Right forelimb (tissue), 1 donor: Measurements from ENCODE around the gene TTI1.
A peak's percentile ranks its signal among the peaks of the same experiment; 100 is the strongest.

Experiments
- DNase-seq: peaks from one replicate; pipeline ENCODE4 v3.0.0-alpha.2; 2018

Gene TTI1

GRCh38 chr20:38033330-38034107 is at the start of gene TTI1, which contains the start of gene RPRD1B:
Gene TTI1, minus strand, starts transcription at chr20:38033456. Its CDS starts 19,640 bp downstream, at chr20:38013816.
Gene RPRD1B, plus strand, starts transcription at chr20:38033746. Its CDS starts 202 bp downstream, at chr20:38033948.
- peak; percentile 97 for DNase-seq

DNA sequence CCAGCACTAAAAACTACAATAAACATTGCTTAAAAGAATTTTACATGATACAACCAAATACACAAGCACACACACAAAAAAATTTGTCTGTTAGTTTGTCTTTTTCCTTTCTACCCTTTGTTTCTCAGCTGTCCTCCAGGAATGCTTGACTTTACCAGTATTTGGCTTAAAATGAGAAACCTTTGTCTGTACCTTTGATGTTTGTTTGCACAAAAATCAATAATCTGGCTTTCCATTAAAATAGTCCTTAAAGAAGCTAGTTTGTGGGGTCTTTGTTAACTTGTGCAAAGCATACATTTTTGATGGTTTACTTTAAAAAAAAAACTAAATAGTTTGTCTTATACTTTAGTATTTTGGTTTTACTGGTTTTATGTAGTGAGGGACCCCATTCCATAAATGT is 49.6 kb upstream of the TTI1 start:
- DNase-seq = no peak

DNA sequence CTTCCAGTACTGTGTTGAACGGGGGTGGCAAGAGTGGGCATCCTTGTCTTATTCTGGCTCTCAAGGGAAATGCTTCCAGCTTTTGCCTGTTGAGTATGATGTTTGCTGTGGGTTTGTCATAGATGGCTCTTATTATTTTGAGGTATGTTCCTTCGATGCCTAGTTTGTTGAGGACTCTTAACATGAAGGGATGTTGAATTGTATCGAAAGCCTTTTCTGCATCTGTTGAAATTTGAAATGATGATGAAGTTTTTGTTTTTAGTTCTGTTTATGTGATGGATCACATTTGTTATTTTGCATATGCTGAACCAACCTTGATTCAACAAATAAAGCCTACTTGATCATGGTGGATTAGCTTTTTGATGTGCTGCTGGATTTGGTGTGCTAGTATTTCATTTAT is 48.3 kb upstream of the TTI1 start:
- DNase-seq = no peak

DNA sequence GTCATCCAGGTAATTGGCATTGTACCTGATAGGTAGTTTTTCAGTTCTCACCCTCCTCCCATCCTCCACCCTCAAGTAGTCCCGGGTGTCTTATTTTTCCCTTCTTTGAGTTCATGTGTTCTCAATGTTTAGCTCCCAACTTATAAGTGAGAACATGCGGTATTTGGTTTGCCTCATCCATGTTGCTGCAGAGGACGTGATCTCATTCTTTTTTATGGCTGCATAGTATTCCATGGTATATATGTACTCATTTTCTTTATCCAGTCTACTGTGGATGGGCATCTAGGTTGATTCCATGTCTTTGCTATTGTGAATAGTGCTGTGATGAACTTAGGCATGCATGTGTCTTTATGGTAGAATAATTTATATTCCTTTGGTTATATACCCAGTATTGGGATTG is 46.1 kb upstream of the TTI1 start:
- no peak for DNase-seq

- no peak for DNase-seq
Measured at GRCh38 chr20:38078084-38078483, 44.8 kb upstream of the TTI1 start.

DNA sequence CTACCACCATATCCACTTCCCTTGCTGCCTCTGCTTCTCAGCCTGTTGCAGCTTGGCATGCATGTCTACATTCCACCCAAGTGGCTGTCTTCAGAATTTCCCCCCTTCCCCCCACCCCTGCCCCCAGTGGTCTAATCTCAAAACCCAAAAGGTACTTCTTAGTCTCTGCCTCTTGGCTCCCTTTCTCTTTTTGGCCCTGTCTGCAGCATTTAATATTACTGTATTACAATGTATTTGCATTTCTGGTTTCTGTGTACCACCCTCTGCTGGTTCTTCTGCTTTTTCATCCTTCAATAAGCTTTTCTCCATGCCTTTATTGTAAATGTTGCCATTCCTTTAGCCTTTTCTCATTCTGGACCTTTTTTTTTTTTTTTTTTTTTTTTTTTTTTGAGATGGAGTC is 43.3 kb upstream of the TTI1 start:
- no peak for DNase-seq

DNA sequence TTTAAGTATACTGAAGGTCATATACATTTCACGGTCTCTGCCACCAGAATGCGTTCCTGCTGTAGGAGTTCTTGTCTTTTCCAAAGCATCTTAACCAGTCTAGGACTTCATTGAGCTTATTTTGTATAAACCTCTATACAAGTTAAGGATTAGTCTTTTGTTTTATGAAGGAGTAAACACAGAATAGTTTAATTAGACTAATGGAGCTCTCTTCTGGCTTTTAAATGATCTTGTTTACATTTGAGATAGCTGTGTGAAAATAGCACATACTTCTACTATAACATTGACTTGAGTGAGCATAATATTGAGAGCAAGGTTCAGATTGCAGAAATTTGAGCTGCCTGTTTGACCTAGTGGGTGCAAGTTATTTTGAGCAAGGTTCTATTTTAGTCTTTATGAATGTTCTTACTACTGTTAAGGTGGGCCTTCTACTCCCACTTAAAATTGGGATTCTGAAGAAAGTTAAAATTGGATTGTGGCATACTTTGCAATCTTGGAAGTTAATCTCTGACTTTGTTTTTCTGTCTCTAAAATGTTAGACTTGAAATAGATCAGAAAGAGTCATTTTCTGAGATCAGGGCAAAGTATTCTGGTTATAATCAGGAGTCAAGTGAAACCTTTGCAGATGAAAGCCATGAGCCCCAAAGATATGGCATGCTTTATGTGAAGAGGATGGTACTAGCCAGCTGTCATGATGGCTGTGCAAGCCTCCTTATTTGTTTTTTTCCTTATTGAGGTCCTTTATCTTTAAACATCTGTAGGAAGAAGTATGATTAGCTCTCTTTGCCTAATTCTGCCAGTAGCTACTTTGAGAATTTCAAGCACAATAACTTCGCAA is 42.1 kb upstream of the TTI1 start:
- DNase-seq = no peak

GRCh38 chr20:38073307-38074071 is 40.2 kb upstream of the TTI1 start:
- peak; percentile 58 for DNase-seq

DNA sequence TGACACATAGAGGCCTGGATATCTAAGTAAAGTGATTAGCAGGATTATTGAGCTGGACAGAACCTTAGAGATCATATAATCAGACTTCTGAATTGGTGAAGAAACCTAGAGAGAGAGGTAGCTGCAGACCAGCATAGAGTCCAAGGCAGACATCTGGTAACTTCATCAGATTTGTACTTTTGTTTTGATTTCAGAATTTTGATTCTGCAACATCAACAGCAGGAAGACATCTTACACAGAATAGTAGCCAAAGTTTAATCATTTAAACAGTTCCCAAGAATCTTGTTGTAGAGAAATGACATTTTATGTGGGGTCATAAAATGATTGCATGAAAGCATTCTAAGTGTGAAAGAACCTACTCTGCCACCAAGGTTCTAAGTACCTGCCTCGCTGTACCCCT is 39.6 kb upstream of the TTI1 start:
- no peak for DNase-seq

- no peak for DNase-seq
Measured at GRCh38 chr20:38067717-38068365, 34.6 kb upstream of the TTI1 start.

DNA sequence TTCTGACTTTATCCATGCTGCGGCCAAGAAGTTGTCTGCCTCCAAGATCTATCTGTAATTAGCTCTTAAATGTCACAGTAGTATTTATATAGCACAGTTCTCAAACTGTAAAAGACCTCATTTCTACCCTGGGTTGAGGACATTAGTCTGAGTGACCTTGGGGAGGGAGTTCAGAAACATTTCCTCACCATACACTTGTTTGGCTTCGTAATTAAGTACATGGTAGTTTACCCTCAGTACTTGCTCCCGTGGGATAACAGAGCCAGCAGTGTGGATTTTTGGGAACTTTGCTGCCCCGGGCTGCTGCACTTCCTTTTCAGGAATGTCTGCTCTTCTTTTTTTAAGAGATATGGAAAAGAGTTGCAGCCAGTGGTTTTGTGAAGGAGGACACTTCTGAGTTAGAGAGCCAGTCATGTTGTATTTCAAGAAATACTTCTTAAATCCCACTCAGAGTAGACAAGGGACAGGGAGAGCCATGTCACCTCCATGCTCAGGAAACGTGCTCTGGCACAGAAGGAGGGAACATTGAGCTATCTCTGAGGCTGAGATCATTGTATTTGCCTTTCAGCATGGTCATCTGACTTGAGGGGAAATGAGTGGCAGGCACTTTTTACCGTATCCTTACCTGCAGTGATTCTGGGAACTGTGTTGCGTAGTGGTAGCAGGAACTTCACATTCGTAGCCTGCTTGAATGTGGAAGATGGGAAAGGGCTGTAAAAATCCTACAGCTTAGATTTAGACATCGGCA is 33.9 kb upstream of the TTI1 start:
- DNase-seq = no peak

DNA sequence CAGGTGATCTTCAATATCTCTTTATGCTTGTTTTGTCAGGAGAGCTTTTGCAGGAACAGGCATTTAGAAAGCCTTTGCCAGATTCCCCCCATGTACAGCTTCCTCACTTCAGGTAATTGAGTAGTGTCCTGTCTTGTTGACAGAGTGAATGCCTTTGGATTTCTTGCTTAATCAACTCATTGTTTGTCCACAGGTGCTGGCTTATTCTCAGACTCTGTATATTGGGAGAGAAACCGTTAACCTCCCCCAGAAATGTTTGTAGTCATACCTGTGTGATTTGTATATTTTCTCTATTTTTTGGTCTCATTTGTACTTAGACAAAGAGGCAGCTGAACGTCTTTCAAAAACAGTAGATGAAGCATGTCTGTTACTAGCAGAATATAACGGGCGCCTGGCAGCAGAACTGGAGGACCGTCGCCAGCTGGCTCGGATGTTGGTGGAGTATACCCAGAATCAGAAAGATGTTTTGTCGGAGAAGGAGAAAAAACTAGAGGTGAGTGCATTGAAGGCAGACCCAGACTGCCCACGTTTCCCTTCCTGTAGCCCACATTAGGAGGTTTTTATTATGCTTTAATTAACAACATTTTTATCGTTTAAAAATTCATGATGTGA is 32.6 kb upstream of the TTI1 start:
- DNase-seq = peak; percentile 72

DNA sequence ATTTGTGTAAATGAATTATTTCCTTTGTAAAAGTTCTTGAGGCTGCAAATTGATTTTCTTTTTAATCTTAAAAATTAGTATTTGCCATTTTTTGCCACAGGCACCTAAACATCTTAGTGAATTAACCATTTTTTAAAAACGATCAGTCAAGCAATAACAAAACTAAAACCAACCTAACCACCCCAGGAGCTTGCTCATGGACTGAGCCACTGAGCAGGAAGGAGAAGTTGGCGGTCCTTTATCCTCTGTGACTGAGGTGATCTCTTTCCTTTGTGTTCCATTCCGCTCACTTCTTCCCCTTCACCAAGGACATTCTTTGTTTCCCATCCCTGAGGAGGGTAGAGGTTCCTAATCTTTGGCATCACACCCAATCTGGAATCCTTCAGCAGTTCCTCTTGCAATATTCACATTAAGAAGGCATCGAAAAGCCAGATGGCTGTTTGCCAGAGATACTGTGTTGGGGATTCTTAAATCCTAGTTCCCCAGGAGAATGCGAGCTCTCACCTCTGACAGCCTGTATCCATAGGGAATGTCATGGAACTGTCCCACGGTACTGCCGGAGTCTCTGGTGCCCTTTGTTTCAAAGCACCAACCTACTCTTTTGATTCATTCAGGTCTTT is 30.8 kb upstream of the TTI1 start:
- no peak for DNase-seq

GRCh38 chr20:38062890-38063289 is 29.6 kb upstream of the TTI1 start:
- no peak for DNase-seq

- DNase-seq = no peak
Measured at GRCh38 chr20:38061109-38061508, 27.9 kb upstream of the TTI1 start.

GRCh38 chr20:38060536-38060935 is 27.3 kb upstream of the TTI1 start:
- DNase-seq = no peak

- no peak for DNase-seq
Measured at GRCh38 chr20:38059832-38060231, 26.6 kb upstream of the TTI1 start.

DNA sequence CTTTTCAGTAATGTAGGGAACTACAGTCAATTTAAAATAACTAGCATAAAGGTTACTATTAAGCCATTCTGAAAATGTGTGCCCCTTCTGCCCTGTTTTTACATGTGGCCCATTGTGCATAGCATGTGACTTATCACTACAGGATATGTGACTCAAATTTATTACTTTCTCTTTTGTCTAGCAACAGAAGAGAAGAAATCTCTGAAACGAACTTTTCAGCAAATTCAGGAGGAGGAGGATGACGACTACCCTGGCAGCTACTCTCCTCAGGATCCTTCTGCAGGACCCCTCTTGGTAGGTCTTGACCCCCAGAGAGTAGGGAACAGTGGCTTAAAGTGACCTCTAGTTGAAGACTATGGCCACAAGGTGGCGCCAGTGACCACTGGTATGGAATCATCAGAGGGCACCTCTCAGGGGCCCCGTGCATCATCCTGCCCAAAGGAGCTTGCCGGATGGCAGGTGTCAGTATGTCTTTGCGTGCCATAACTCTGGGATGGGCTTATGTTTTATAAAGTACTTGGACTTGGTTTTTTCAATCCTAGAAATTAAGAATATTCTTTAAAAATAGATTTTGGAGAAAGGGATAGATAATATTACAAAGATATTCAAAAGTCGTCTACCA is 24.2 kb upstream of the TTI1 start:
- DNase-seq = peak; percentile 83

GRCh38 chr20:38055848-38056247 is 22.6 kb upstream of the TTI1 start:
- DNase-seq = no peak

DNA sequence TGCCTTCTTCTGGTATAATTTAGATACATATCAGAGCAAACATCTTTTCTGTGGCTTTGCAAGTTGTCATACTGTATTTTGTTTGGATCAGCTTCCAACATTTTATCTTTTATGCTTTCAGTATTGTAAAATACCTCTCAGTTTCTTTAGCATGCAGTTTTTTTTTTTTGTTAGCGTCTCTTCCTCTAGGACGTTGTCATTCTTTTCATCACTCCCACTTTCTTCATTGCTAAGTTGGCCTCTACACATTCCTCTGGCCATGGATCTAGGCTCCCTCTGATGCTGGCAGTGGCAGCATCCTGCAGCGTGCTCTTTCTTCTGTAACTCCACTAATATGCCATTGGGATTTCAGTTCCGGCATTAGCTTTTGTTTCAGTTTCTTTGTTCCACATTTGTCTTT is 22.0 kb upstream of the TTI1 start:
- no peak for DNase-seq

GRCh38 chr20:38054647-38055046 is 21.4 kb upstream of the TTI1 start:
- no peak for DNase-seq
